SH-SY5Y (cell line): ENCODE data around the gene TSC22D3.

Experiments
- GATA2 ChIP-seq: IDR thresholded peaks from 2 replicates; pipeline ENCODE4 v1.6.1; 2011; ENCODE audit warnings: mild to moderate bottlenecking, low read depth, low read length
- GATA3 ChIP-seq: IDR thresholded peaks from 2 replicates; pipeline ENCODE4 v1.6.1; 2011; ENCODE audit warnings: low read depth, mild to moderate bottlenecking, low read length, moderate library complexity

TSC22D3 gene

DNA sequence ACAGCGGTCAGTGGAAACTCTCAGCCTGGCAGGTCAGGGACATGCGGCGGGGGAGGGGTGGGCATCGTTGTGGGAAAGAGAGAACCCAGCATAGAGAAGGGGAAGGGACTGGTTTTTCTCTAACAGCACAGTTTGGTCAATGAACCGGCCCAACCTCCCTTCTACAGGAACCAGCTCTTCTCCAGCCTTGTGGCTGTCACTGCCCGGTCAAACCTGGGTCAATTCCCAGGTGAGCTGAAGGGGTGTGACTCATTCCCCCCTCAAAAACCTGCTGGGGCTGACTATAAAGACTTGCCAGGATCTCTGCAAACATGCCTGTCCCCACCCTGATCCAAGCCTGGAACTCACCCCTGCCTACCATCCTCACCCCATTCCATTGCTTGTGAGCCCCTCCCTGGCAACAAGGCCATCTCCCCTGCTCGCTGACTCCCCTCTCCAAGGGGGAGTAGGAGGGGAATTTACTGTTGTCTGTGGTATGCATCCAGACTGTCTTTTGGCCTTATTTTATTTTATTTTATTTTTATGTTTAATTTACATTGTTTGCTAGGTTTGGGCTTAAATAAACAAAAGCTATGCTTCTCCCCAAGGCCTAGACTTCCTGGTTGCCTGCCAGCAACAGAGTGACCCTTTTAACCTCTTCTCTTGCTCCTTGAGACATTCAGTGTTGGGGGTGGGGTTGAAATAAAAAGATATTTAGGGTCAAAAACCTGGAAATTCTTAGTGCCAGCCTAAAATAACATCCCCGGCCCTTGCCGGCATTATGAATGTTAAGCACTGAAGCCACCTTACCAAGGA is 49.6 kb downstream of the TSC22D3 start:
- no peak for TF ChIP-seq GATA2
- no peak for TF ChIP-seq GATA3

DNA sequence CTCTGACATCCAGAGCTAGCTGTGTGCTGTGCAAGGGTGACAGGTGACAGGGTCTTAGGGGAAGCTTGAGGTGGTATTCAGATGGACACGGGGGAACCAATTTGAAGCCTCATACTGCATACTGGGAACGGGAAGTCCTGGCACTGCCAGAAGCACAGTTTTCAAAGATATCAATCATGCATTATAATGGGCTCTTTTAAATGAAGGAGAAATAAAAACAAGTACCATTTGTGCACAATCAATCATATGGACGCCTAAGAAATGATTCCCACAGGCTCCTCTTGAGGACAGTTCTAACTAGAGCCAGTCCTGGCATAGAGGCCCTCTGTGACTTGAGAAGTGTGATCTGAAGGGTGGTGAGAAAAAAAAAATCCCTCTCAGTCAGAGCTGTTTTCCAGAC is 50.9 kb downstream of the TSC22D3 start:
- TF ChIP-seq GATA3 (no peak), GATA2 (no peak)

DNA sequence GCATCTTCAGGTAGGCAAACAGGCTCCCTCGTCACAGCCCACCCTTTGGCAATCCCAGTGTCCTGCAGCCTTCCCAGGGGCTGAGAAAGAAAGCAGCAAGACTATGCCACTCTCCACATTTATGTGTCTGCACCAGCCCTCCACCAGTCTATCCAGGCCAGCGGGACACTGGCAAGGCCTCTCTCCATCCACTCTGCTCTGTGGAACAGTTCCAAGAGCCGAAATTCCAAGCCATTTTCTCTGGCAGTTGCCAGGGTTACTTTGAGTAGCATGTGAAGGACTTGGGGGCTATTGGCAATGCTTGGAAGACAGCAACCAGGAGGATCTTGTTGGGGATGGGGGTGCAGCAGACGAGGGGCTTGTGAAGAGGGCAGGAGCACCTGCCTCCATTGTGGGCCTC is 52.1 kb downstream of the TSC22D3 start:
- TF ChIP-seq GATA2 (no peak), GATA3 (no peak)

GRCh38 chrX:107721966-107722707 is 53.5 kb downstream of the TSC22D3 start:
- no peak for TF ChIP-seq GATA2
- TF ChIP-seq GATA3 = no peak

GRCh38 chrX:107721318-107721717 is 54.3 kb downstream of the TSC22D3 start:
- TF ChIP-seq GATA2 = no peak
- TF ChIP-seq GATA3 = no peak

GRCh38 chrX:107718156-107718621 is 57.4 kb downstream of the TSC22D3 start:
- no peak for TF ChIP-seq GATA3
- no peak for TF ChIP-seq GATA2

GRCh38 chrX:107716816-107717700 is 58.5 kb downstream of the TSC22D3 start:
- TF ChIP-seq GATA3 (no peak), GATA2 (no peak)

- TF ChIP-seq GATA3 = no peak
- no peak for TF ChIP-seq GATA2
Measured at GRCh38 chrX:107716118-107716684, 59.4 kb downstream of the TSC22D3 start.

- TF ChIP-seq GATA3 (no peak), GATA2 (no peak)
Measured at GRCh38 chrX:107715331-107716117, 60.1 kb downstream of the TSC22D3 start.

- TF ChIP-seq GATA3 = no peak
- TF ChIP-seq GATA2 = no peak
Measured at GRCh38 chrX:107714206-107714891, 61.2 kb downstream of the TSC22D3 start.

GRCh38 chrX:107713543-107714205 is 61.9 kb downstream of the TSC22D3 start:
- TF ChIP-seq GATA3 = no peak
- TF ChIP-seq GATA2 = no peak

DNA sequence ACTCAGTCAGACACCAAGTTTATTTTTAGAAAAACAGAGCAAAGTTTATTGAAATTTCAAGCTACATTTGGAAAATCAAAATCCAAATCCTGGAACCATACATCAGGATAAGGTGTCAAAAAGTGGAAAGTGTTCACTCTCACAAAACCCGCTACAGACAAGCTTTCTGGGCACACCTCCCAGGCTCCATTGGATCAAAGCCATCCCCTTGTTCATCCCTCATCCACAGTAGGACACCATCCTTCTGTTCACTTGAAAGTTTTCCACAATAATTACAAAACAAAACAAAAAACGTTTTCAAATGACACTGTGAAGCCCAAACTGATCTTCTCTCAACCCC is 62.4 kb downstream of the TSC22D3 start:
- TF ChIP-seq GATA3 = no peak
- no peak for TF ChIP-seq GATA2
